Ovary (tissue), 9 donors: ENCODE data around the gene PDE4C. TPM values are rescaled to one million over a fixed set of nuclear protein-coding genes. Genes with fewer than 3 reads are reported as not detected.
A peak's percentile ranks its signal among the peaks of the same experiment; 100 is the strongest.

ENCODE experiments used
- DNase-seq, 5 donors: peaks; one replicate each; pipeline ENCODE4 v3.0.0-alpha.2; 2019 to 2020
- H3K27ac ChIP-seq, 2 donors: fragments of 200-600 bp; one replicate each; pipeline versions ENCODE4 v1.5.1 to v1.8.0; 2019 to 2022
- H3K27me3 ChIP-seq: fragments of 200-600 bp; one replicate; pipeline ENCODE4 v1.8.0; 2022
- H3K36me3 ChIP-seq: fragments of 200-600 bp; sonication (generic); one replicate; pipeline ENCODE4 v1.5.1; 2019
- H3K4me1 ChIP-seq: one replicate; pipeline ENCODE4 v1.8.1; 2013; ENCODE audit warnings: mild to moderate bottlenecking, moderate library complexity; ENCODE audit not compliant: insufficient read depth
- H3K4me3 ChIP-seq: fragments of 200-600 bp; sonication (generic); one replicate; pipeline ENCODE4 v1.5.1; 2017
- H3K9me3 ChIP-seq, 2 donors: fragments of 200-600 bp in 1 of 2; sonication (generic) in 1 of 2; one replicate each; pipeline versions ENCODE4 v1.5.1 to v1.8.1; 2013 to 2019; ENCODE audit warnings: mild to moderate bottlenecking in 1 of 2, moderate library complexity in 1 of 2
- CTCF ChIP-seq, 3 donors: fragments of 450-650 bp in 2 of 3; fragments of 200-600 bp in 1 of 3; IDR thresholded peaks; one replicate each; pipeline versions ENCODE4 v1.5.1 to v1.8.0; 2016 to 2022; ENCODE audit warnings: antibody characterized with exemption in 3 of 3, mild to moderate bottlenecking in 1 of 3
- EP300 ChIP-seq: sonication (generic); formaldehyde crosslinking; IDR thresholded peaks from one replicate; pipeline ENCODE4 v1.6.1; 2017; ENCODE audit warnings: antibody characterized with exemption
- POLR2A ChIP-seq: fragments of 450-650 bp; IDR thresholded peaks from one replicate; pipeline ENCODE4 v1.6.1; 2017; ENCODE audit warnings: antibody characterized with exemption, mild to moderate bottlenecking, moderate library complexity
- WGBS, 3 donors: extraction: QIAGEN DNeasy Blood & Tissue Kit in 1 of 3; methylation state at CpG; one replicate each; pipeline versions ENCODE4 v1.1.5 to v1.1.7; 2013 to 2017; 5-methylcytosine and 5-hydroxymethylcytosine counted together
- intact Hi-C, 4 donors: fragments of 100-400 bp; cut with DNase I; formaldehyde crosslinking; loops; one replicate each; pipeline versions ENCODE4 v1.11.0 to v1.15.1; 2022 to 2023
- polyA plus RNA-seq, 2 donors: library from polyadenylated mRNA; stranded (reverse); fragments of 200-250 nt in 1 of 2; fragments of 350-450 nt in 1 of 2; fragmentation: Illumina TruSeq in 1 of 2; extraction: RNeasy Lipid Tissue Mini Kit (QIAGEN cat#74804) in 1 of 2; gene quantifications; one replicate each; pipeline ENCODE4 v1.2.3, GENCODE V29; 2013 to 2014
- total RNA-seq, 7 donors: library from RNA; depleted of rRNA in 2 of 7; stranded (reverse); fragments of >200 nt in 2 of 7; fragmentation: NEBNext Ultra II Directional in 3 of 7; extraction: Animal tissue kit (Norgen Biotek cat#: 25700) in 3 of 7; gene quantifications; one replicate each; pipeline versions ENCODE4 v1.1.0 to v1.2.4, GENCODE V29; 2016 to 2023
- donor health status: DM: no; HTN: no; CAD: no; lungs with moderate emphysema.
- donor health status: DM: no; HTN: no; CAD: no.
- donor health status: Bipolar disorder and iron deficiency.
- donor health status: DM: yes; HTN: yes; CAD: no.
- donor health status: DM: no; HTN: no; CAD: no.
- donor health status: DM: yes; HTN: yes; CAD: no.

PDE4C gene
- total and polyA plus RNA-seq, 9 donors, result 0.50 to 1.7 (median 0.98) TPM; not detected in 1

GRCh38 chr19:18263324-18264136 is 37.3 kb upstream of the PDE4C start:
- Histone ChIP-seq H3K4me3 (no peak overlapping the region), H3K9me3 (no peaks in the 10 kb centered on the region), H3K4me1 (no peaks in the 10 kb centered on the region), H3K36me3 (no peaks in the 10 kb centered on the region), H3K27ac (no peak overlapping the region), H3K27me3 (no peaks in the 10 kb centered on the region)
- no peak for TF ChIP-seq CTCF (IDR thresholded peaks at IDR 0.05)
- TF ChIP-seq EP300, result no peak
- no peak for TF ChIP-seq POLR2A
- intact Hi-C loops, result loop anchor here in 1 of 4 donors (10.0 kb wide), 1 partner anchor 49 kb away; no protein-coding TSS in a partner anchor
- DNase-seq, result peak in 4 of 5 donors; percentile 9 to 37 (median 26)
- WGBS, 3 donors, result 73 to 82% (median 79%) methylated on average over 14 to 16 of the region's 16 CpGs

- DNase-seq, result peak in 2 of 5 donors; percentile 7 to 24
- TF ChIP-seq CTCF (IDR thresholded peaks at IDR 0.05) (no peak), POLR2A (no peak), EP300 (no peak)
- no peak overlapping the region for H3K27ac ChIP-seq
- intact Hi-C loops, result loop anchor here in 1 of 4 donors (10.0 kb wide), 1 partner anchor 48 kb away; no protein-coding TSS in a partner anchor
- H3K4me3 ChIP-seq, result no peak overlapping the region
- H3K36me3 ChIP-seq, result no peaks in the 10 kb centered on the region
- WGBS, 3 donors, result 89 to 95% (median 90%) methylated on average over 10 of the region's 10 CpGs
- H3K9me3 ChIP-seq, result no peaks in the 10 kb centered on the region
- H3K27me3 ChIP-seq, result no peaks in the 10 kb centered on the region
- H3K4me1 ChIP-seq, result no peaks in the 10 kb centered on the region
Measured at GRCh38 chr19:18262917-18263316, 36.7 kb upstream of the PDE4C start.

GRCh38 chr19:18262144-18262543 is 35.9 kb upstream of the PDE4C start:
- no peaks in the 10 kb centered on the region for H3K9me3 ChIP-seq
- H3K27me3 ChIP-seq, result no peaks in the 10 kb centered on the region
- intact Hi-C loops, result loop anchor here in 1 of 4 donors (10.0 kb wide), 1 partner anchor 47 kb away; no protein-coding TSS in a partner anchor
- peak in 1 of 5 donors; percentile 23 for DNase-seq
- no peaks in the 10 kb centered on the region for H3K36me3 ChIP-seq
- TF ChIP-seq CTCF (IDR thresholded peaks at IDR 0.05) (no peak), EP300 (no peak), POLR2A (no peak)
- H3K27ac ChIP-seq, result no peak overlapping the region
- no peak overlapping the region for H3K4me3 ChIP-seq
- no peaks in the 10 kb centered on the region for H3K4me1 ChIP-seq

GRCh38 chr19:18261474-18261873 is 35.2 kb upstream of the PDE4C start:
- no peak for TF ChIP-seq CTCF (IDR thresholded peaks at IDR 0.05)
- no peak for TF ChIP-seq EP300
- no peak for TF ChIP-seq POLR2A
- H3K4me1 ChIP-seq, result no peaks in the 10 kb centered on the region
- H3K27me3 ChIP-seq, result no peaks in the 10 kb centered on the region
- no peak overlapping the region for H3K27ac ChIP-seq
- H3K36me3 ChIP-seq, result no peaks in the 10 kb centered on the region
- WGBS, 3 donors, result 94 to 98% (median 94%) methylated on average over 2 of the region's 2 CpGs
- no peak overlapping the region for H3K4me3 ChIP-seq
- DNase-seq, result no peak
- H3K9me3 ChIP-seq, result no peaks in the 10 kb centered on the region
- intact Hi-C loops, result loop anchor here in 1 of 4 donors (10.0 kb wide), 1 partner anchor 47 kb away; no protein-coding TSS in a partner anchor
